ELF-1 (cell line): ENCODE measurements around the gene TTC31.

Experiments
- DNase-seq: peaks from one replicate; pipeline ENCODE4 v3.0.0-alpha.2; 2016; ENCODE audit warnings: low read depth, low spot score

The TTC31 gene

DNA sequence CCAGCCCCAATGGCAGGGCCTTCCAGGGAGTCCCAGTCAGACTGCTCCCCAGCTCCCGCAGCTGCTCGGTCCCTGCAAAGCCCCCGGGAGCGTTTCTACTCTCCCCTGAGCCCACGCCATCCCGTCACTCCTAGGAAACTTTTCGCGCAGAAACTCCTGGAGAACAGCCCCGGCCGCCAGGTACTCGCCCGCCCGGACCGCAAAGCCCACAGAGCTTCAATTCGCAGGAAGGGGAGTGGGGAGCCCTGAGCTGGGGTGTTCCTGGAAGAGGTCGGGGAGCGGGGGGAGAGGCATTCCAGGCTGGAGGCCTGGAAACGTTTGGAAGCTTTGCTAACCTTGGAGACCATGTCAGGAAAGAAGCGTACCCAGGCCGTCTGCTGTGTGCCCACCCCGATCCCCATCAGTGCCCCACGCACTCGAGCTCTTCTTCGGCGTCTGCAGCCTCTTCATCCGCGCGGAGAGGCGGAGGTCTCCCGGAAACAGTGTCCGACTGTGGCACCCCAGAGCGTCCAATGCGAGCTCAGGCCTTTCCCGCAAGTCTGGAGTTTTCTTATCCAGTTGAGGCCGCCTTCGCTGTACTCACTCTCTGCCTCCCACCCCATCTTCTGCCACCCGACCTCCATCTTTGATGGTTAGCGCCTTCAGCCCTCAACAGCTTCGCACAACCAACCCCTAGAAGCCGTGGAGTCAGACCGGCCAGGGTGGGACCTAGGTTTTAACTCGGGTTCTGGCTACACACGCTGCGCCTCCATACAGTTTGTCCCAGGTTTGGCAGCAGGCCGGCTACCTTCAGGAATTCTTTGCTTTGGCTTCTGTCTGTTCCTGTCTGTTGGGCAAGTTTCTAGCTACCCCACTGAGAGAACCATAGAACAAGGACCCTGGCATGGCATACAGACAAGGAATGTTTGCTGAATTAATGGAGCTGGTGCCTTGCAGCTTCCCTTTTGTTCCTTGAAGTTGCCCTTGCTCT is 20.9 kb downstream of the TTC31 start:
- DNase-seq: no peak

GRCh38 chr2:74504591-74504990 is 21.7 kb downstream of the TTC31 start:
- DNase-seq: no peak

DNA sequence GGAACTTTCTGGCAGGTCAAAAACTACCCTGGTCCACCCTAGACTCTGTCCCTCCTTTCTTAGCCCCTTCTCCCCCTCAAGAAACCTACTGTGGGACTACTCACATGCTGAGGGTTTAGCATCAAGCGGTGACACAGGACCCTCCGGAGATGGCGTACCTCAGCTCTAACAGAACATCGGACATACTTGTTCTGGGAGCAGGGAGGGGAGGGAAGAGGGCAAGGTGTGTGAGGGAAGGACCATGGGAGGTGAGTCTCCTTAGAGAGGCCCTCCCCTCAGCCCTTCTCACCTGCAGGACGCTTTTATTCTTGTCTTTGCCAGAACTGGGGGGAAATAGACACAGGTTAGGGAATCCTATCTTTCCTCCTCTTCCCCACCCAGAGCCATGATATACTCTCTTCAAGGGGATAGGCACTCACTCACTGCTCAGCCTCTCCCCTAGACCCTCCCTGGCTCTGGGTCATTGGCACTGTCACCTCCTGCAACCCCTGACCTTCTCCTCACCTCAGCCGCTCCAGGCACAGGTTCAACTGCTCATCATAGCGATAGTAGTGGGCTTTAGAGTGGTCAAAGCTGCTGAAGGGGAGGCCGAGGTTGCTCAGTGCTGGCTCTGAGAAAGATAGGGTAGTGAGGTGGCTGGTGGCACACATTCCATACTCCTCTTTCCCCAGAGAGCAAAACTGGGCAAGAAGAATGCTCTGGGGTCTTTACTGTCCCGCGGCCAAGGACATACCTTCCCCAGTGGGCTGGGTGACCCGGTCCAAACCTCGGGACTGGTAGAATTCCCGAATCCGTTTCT is 22.8 kb downstream of the TTC31 start:
- DNase-seq: no peak

DNA sequence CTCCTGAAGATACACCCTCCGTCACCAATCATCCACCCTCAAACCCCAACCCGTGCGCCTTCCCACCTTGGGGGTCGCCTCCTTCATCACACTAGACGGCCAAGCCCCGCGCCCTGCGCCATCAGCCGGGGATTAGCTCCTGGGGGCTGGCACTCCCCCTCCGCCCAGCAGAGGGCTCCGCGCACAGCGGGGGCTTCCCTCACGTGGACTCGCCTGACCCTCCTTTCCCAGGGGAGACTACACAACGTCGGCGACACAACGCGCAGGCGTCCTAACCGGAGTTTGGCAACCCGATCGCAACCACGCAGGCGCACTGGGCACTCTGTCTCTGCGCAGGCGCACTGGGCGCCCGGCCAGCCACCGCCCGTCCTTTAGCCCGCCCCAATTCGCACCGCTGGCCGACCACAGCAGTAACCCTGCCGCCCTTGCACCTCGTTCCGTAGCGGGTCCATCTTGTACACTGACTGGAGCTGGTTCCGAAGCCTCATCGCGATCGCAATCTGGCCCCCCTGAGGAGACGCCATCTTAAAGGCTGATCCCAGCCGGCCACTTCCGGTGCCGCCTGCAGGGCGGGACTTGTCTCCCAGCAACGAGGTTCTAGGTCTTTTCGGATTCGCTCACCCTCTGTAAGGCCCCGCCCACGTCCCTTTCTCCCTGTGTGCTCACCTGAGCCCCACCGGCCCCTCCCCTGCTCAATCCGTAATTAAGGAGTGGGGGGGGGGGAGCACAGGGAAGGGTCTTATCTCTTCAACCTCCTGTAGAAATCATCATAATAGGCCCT is 24.5 kb downstream of the TTC31 start, which contains the start of gene PCGF1:
TSS of gene PCGF1 (minus strand) at position 551 of the 781 bp plus-strand sequence. CDS start at position 524, 27 bp downstream.
- peak; percentile 99 for DNase-seq

- DNase-seq: no peak
These were observed 25.1 kb downstream of the TTC31 start for GRCh38 chr2:74507926-74508520.

DNA sequence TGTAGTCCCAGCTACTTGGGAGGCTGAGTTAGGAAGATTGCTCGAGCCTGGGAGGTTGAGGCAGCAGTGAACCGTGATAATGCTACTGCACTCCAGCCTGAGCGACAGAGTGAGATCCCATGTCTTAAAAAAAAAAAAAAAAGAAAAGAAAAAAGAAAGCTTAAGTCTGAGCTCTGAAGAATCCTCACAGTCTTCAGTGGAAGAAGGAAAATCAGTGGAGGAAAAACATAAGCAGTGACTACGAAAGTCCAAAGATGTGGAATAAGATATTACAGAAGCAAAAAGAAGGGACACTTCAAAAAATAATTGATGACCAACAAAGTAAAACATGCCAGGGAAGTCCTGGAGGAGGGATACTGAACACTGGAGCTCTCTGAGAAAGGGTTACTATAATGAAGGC is 27.4 kb downstream of the TTC31 start:
- no peak for DNase-seq

DNA sequence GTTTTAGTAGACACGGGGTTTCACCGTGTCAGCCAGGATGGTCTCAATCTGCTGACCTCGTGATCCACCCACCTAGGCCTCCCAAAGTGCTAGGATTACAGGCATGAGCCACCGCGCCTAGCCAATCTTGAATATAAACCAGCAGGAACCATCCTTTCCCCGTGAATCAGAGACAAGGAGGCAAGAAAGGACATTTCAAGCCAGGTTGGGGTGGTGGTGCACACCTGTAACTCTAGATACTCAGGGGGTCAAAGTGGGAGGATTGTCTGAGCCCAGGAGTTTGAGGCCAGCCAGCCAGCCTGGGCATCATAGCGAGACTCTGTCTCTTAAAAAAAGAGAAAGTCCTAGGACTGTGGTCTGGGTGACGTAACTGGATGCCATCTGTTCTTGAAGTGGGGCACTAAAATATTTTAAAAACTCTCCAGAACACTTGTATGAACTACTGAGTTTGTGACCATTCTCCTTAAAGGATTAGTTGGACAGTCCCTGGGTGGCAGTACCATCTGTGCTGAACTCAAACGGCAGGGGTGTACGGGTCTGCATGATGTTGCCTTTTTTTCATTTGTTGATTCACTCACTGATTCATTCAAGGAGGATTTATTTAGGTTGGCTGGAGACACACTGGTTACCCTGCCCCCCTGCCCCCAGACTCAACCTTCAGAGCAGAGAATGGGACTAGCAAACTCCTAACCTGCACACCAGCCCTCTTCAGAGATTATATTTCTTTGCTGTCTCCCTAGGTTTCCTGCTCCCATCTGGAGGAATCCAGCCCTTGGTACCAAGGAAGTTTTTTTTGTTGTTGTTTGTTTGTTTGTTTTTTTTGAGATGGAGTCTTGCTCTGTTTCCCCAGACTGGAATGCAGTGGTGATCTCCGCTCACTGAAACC is 28.5 kb downstream of the TTC31 start:
- no peak for DNase-seq

- no peak for DNase-seq
These were observed 30.1 kb downstream of the TTC31 start for GRCh38 chr2:74512744-74513604.

- DNase-seq: peak; percentile 45
These were observed 30.9 kb downstream of the TTC31 start for GRCh38 chr2:74513605-74514367.

GRCh38 chr2:74514368-74515270 is 31.7 kb downstream of the TTC31 start, which contains the start of gene TLX2:
TSS of gene TLX2 (plus strand) at chr2:74514450. CDS start at chr2:74514807, 357 bp downstream.
- peak; percentile 34 for DNase-seq

DNA sequence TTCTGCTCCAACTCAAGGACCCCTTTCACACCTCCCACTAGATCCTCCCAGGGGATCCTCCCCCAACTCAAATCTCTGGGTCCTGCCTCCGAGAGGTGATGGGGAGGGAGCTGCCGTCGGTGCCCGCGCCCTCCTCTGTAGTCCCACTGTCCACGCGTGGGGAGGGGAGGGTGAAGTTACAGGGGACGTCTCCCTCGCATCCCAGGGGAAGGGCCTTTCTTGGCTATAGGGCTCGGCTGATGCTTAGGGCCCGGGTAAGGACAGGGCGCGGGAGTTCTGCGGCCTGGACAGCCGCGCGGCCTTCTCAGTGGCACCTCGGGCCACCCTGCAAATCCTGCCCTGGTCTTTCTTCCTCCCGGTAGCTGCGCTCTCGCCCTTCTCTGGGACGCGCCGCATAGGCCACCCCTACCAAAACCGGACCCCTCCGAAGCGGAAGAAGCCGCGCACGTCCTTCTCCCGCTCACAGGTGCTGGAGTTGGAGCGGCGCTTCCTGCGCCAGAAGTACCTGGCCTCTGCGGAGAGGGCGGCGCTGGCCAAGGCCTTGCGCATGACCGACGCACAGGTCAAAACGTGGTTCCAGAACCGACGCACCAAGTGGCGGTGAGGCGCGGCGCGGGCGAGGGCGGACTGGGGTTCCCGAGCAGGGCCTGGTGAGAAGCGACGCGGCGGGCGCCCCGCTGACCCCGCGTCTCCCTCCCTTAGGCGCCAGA is 32.5 kb downstream of the TTC31 start:
- DNase-seq: peak; percentile 70

- peak; percentile 85 for DNase-seq
These were observed 33.2 kb downstream of the TTC31 start for GRCh38 chr2:74515981-74516633.

- DNase-seq: no peak
These were observed 33.8 kb downstream of the TTC31 start for GRCh38 chr2:74516650-74517049.

DNA sequence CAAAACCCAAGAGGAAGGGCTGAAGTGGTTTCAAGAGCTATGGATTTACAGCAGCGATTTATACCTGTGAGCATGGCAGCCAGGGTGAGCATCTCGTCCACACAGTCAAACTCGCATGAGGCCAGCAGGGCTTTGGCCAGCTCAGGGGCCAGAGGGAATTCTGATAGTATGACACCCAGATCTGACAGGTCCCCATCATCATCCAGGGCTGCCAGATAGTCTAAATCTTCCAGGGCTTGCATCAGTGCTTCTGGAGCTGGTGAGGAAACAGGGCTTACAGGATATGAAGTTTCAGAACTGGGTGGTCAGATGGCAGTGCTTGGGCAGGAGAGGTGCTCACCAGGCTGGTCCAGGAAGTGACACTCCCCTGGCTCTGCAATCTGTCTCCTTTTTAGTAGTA is 39.6 kb downstream of the TTC31 start:
- DNase-seq: no peak

DNA sequence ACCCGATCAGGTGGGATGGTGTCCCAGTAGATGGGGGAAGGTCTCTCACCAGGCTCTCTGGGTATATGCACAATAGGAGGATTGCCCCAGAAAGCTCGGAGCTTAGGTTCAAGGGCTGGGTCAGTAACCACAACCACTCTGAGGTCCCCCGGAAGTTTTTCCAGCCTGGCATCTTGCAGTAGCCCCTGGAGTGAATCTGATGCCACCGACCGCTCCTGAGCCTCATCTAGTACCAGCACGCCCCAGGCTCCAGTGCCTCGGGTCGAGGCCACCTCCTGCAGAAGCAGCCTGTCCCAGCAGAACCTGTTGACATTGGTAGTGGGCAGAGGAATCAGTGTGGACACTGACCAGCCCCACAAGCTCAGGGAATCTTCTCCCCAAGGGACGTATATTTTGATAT is 41.1 kb downstream of the TTC31 start:
- DNase-seq: no peak
